C1 segment of cervical spinal cord (tissue), 14 donors: ENCODE data around the gene CCDC73.
"Not testable (repeated sequence)": the region's sequence is repeated elsewhere in the genome, so short reads cannot be mapped to it uniquely, and the experiment has no call there.

Source experiments
- DNase-seq, 14 donors: peaks; one replicate each; lab custom pipeline; 2025; lab: John Stamatoyannopoulos, UW

The CCDC73 gene

DNA sequence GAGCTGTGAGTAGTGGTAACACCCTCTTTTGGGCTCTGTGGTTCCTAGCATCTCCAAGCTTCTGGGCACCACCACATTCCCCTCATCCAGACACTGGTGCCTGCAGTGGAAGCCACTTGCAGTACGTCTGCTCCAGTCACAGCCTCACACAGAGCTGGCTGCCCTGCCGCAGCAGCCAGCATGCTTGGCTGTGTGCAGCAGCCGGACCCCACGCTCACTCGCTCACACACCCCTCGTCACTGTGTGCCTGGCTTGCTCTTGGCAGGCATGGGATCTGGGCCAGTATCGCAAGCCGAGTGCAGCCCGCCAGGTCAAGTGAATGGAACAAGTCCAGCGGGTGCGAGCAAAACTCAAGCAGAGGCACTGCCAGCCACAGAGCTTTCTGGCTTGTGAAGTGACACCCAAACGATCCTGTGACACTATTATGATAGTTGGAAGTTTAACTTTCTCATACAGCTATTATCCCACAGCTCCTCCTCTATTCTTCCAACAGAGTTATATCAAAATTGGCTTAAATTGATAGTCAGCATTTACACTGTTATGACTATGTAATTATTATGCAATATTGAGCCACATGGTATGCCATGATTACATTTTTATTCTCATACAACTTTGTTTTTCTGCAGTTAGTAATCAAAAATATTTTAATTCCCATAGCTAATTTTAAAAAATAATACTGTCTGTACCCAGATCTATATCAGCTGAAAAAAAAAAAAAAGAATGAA, 89.0 kb downstream of the CCDC73 start:
- DNase-seq: no peak

- no peak for DNase-seq
Measured at GRCh38 chr11:32704775-32705174, 89.7 kb downstream of the CCDC73 start.

GRCh38 chr11:32704261-32704660, 90.2 kb downstream of the CCDC73 start:
- no peak for DNase-seq

DNA sequence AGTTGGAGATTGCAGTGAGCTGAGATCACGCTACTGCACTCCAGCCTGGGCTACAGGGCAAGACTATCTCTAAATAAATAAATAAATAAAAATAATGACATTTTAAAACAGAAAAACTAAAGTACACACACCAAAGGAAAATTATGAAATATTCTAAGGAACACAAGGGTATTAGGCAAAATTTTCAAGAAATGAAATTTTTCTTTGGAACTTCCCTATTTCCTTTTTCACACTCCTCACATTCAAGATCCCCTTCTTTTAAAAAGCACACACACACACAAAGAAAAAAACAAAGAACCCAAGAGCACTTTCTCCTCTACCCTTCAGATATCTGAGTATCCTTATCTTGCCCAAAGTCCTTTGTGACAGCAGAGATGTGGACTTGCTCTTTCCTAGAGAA, 92.8 kb downstream of the CCDC73 start:
- DNase-seq: no peak

- DNase-seq: no peak
Measured at GRCh38 chr11:32698579-32698978, 95.9 kb downstream of the CCDC73 start.

- DNase-seq: no peak
Measured at GRCh38 chr11:32671051-32671450, 123.4 kb downstream of the CCDC73 start.

DNA sequence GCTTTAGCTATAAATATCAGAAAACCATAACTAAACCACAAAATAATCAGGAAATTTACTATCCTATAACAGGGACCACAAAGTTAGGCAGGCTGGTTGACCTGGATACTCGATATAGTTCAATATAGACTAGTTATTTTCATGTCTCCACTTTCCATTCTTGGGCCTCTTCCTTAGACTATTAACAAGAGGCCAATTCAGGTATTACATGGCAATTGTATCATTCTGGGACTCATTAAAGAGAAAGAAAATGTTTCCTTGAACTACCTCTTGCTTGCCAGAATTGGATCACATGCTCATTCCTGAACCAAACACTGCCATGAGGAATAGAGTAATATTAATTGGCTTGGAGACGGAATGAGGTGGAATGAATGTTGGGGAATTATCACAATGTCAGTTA, 134.8 kb downstream of the CCDC73 start:
- no peak for DNase-seq

DNA sequence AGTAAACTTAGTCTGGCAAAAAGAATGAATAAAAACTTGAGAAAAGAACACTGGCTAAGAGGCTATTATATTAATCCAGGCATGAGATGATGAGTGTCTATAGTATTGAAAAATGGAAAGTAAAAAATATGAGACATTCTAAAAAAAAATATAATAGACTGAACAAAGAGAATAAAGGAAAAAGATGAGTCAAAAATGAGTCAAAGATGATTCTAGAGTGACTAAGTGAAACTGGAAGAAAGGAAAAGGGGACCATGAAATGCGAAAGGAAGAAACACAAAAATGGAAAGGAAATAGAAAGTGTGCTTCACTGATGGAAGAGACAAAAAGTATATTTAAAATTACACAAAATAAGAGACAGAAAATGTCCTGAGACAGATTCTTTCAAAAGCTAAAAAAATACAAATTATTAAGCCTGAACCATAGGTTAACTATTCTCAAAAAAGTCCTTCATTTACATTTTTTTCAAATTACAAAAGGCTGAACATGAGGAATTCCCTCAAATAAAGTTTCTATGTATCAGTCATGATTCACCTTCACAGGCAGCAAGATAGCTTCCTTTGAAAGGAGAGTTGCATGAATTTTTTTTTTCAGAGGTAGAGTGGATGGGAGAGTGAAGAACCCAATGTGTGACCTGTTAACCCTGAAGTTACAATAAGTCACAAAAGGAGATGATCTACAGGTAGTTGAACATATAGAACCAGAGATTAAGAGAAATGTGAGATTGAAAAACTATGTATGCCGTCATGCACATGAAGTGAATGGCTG, 135.6 kb downstream of the CCDC73 start:
- DNase-seq: no peak

GRCh38 chr11:32643526-32643925, 150.9 kb downstream of the CCDC73 start:
- no peak for DNase-seq

DNA sequence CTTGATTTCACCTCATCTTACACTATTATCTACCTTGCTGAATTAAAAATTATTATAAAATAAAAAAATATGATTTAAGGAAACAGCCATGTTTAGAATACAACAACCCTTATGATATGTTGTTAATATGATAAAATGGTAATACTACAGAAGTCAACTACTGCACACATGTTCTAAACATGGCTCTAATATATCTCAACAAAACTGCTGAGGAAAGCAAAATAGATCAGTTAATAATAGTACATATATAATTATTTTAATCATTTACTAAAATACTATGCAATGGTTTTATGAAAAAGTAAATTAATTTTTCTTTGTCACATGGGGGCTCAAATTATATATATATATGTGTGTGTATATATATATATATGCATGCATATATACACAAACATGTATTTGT, 153.1 kb downstream of the CCDC73 start:
- DNase-seq: no peak

DNA sequence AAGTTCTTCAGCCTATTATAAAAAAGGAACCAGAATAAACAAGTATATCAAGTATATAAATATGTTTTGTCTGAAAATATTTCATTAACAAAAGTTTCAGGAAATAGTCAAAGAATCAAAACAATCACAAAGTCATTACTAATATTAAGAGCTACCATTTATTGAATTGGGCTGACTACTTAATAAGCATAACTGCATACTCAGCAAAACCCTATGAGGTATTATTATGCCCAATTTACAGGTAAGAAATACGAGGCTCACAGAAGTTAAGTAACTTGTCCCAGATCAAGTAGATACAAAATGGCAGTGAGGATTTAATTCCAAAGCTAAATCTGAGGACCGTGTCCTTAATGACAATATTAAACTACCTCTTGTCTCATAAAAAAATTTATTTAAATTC, 158.6 kb downstream of the CCDC73 start:
- no peak for DNase-seq

- no peak for DNase-seq
Measured at GRCh38 chr11:32630844-32631243, 163.6 kb downstream of the CCDC73 start.

DNA sequence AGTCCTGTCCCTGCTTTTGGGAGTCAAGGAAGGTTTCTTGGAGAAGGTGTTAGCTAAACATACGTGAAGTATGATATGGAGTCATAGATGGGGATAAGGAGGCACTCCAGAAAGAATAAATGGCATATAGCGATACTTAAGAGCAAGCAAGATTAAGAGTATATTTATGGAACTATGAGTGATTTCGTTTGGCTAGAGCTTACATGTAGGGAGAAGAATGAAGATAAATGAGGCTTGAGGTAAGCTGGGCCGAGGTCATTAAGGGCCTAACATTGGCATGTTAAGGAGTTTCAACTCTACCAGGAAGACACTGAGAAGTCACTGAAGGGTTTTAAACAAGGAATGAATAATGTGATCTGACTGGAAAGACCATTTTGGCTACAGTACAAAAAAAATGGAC, 177.6 kb downstream of the CCDC73 start:
- DNase-seq: no peak

DNA sequence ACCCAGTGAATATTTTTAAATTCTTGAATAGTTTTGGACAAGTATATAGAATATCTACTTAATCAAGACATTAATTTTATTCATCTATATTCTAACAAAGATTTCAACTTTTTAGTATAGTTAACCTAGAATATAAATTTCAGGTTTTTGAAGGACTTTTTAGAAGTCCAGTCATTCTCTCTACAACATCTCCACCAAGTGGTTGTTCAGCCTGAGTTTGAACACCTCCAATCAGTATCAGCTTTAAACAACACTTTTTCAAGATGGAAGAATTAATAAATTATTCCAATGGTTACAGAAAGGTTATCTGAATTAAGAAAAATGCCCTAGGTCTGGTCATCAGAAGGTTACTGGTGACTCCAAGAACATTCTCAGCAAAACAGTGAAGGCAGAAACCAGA, 179.0 kb downstream of the CCDC73 start:
- DNase-seq: no peak

DNA sequence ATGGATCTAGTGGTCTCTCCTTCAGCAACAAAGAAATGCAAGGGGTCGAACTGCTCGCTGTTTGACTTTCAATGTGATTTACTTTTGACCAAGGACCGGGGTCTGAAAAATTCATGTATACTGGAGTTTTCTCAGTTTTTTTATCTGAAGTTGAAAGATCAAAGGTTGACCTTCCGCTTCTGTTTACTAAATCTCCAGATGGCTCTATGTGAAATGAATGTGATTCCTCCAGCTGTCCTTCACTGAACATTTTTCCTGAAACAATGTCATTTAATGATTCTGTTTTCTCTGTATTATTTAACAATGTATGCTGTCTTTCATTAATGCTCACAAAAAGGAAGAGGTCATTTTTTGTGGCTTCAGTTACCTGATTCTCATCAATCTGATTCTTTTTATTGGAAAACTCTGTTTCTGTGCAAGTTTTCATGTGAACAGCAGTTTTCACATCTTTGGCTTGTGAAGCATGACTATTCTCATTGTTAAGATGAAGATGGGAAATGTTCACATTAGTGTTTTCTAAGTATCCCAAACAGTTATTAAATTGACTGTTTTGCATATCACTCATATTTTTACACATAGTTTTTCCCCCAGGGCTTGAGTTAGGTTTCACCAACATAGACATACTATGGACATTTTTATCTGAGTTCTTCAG, 180.8 kb downstream of the CCDC73 start:
- no peak for DNase-seq

DNA sequence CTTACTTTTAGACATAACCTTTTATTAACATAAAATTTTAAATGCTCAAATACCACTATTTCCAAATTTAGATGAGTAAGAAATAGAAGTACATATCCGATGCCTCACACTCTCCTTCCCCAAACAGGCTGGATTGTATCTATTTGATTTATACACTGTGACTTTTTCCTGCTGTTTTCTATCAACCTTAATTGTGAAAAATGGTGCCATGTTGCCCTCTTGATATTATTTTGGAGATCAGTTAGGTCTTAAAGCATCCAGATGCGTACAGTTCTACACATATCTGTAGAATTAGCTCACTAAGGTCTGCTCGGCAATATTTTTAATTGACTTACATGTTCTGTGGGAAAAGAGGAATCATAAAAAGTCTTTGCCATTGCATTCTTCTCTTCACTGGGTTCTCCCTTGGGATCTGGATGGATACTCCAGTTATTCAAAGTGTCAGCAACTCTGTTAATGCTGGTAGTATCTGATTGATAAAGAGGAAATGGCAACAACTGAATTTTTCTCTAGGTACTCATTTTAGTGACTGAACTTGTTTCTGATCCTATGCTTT, 183.6 kb downstream of the CCDC73 start:
- no peak for DNase-seq

DNA sequence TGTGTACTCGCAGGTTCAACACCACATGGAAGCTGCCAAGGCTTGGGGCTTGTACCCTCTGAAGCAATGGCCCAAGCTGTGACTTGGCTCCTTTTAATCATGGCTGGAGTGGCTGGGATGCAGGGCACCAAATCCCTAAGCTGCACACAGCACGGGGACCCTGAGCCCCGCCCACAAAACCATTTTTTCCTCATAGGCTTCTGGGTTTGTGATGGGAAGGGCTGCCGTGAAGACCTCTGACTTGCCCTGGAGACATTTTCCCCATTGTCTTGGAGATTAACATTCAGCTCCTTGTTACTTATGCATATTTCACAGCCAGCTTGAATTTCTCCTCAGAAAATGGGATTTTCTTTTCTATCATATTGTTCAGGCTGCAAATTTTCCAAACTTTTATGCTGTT, 185.6 kb downstream of the CCDC73 start:
- not testable (repeated sequence) for DNase-seq

- no peak for DNase-seq
Measured at GRCh38 chr11:32606220-32606619, 188.2 kb downstream of the CCDC73 start.

DNA sequence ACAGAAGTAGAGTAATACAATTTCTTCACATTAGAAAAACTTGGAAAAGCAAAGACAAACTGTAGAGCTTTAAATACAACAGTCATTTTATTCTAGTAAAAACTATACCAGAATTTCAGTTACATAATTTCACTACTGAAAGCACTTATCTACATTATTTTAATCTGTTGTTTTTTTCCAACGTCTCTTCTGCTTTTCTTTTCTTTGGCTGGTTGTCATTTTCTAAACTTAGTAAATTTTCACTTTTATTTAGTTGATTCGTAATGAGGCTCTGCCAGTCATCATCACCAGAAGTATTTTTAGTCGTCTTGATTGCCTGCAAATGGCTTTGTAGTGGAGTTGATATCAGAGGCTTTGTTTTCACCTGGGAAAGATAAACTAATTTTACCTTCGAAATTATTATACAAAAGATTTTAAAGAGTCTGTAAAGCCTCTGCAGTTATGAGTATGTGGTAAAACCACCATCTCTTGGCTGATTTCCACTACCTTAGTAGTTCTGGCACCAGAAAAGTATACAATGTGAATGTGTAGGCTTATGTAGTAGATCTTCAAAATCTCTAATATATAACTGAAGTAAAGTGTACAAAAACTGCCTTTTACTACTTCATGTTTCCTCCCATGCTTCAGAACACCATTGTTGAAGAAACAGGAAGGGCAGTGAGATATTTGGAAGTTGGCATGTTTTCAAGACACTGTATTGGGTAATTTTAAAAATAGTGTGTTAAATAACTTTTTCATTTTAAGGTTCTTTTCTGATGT, 191.6 kb downstream of the CCDC73 start:
- DNase-seq: no peak

DNA sequence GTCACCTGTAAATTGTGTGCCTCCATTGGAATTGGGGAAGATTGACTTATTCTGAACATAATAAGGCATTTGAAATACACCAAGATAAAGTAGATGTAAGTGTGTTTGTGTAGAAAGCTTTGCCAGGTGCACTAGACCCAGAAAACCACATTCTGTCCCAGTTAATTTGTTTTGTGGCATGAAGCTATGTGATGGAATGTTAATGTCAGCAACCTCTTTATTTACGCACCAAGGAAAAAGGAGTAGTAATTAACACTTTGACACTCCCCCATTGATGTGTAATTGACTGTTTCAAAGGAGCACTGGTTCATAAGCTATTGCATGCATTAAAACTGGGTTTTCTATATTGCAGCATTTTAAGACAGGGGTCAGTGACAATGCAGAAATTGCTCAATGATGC, 196.5 kb downstream of the CCDC73 start:
- no peak for DNase-seq

- DNase-seq: not testable (repeated sequence)
Measured at GRCh38 chr11:32596114-32596513, 198.3 kb downstream of the CCDC73 start.

DNA sequence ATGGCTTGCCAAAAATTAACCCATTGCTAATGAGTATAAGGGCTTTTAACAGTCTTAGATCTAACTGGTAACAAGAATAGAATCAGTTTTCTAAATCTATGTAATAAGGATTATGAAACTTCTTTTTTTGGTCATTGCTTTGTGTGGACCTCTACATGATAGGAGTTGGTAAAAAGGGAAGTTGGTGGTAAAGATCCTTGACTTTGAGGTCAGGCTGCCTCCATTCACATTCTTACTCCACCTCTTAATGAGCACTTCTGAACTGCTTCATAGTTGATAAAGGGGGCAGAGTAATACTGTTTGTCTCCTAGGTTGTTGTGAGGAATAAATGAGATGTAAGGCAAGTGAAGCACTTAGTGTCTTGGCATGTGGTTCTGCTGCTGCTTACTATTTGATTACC, 200.2 kb downstream of the CCDC73 start:
- no peak for DNase-seq
